Fibroblast of lung (primary cell): ENCODE results near the gene POT1. TPM values are rescaled to one million over a fixed set of nuclear protein-coding genes. Genes with fewer than 3 reads are reported as not detected.
A peak's percentile ranks its signal among the peaks of the same experiment; 100 is the strongest.

Source experiments
- DNase-seq, 2 donors: peaks; one replicate each; pipeline versions ENCODE4 v3.0.0 to v3.0.0-alpha.2; 2010; ENCODE audit warnings: low read depth in 2 of 2
- H2AFZ ChIP-seq: 2 replicates; pipeline ENCODE4 v1.5.1; 2012; ENCODE audit warnings: low read length, control low read depth, inconsistent platforms
- H3K27ac ChIP-seq: 2 replicates; pipeline ENCODE4 v1.5.1; 2011; ENCODE audit warnings: low read length, control low read depth; ENCODE audit not compliant: insufficient read depth
- H3K27me3 ChIP-seq: 2 replicates; pipeline ENCODE4 v1.5.1; 2011; ENCODE audit warnings: mild to moderate bottlenecking, low read length; ENCODE audit not compliant: control insufficient read depth, insufficient read depth
- H3K36me3 ChIP-seq: 2 replicates; pipeline ENCODE4 v1.5.1; 2011; ENCODE audit warnings: low read length; ENCODE audit not compliant: control insufficient read depth, insufficient read depth
- H3K4me1 ChIP-seq: 2 replicates; pipeline ENCODE4 v1.5.1; 2011; ENCODE audit warnings: low read length; ENCODE audit not compliant: control insufficient read depth, insufficient read depth; ENCODE audit errors: extremely low read depth
- H3K4me2 ChIP-seq: 2 replicates; pipeline ENCODE4 v1.5.1; 2011; ENCODE audit warnings: low read length, control low read depth; ENCODE audit not compliant: insufficient read depth; ENCODE audit errors: extremely low read depth
- H3K4me3 ChIP-seq, 4 experiments: fragments of 200-600 bp in 1 of 4; sonication (generic) in 1 of 4; replicated peaks in 1 of 4; 2 replicates each; pipeline ENCODE4 v1.5.1; 2011 to 2016; ENCODE audit warnings: low read length in 4 of 4, low read depth in 3 of 4, mild to moderate bottlenecking in 3 of 4, control low read depth in 2 of 4, inconsistent platforms in 1 of 4, mixed read lengths in 1 of 4; ENCODE audit not compliant: insufficient read depth in 1 of 4; ENCODE audit errors: control extremely low read depth in 1 of 4
- H3K79me2 ChIP-seq: 2 replicates; pipeline ENCODE4 v1.5.1; 2012; ENCODE audit warnings: mild to moderate bottlenecking, low read length, inconsistent platforms; ENCODE audit not compliant: control insufficient read depth, insufficient read depth
- H3K9ac ChIP-seq: 2 replicates; pipeline ENCODE4 v1.5.1; 2011; ENCODE audit warnings: mild to moderate bottlenecking, low read length, control low read depth; ENCODE audit not compliant: insufficient read depth
- H3K9me3 ChIP-seq: 2 replicates; pipeline ENCODE4 v1.5.1; 2012; ENCODE audit warnings: low read depth, low read length; ENCODE audit not compliant: control insufficient read depth, insufficient read depth
- H4K20me1 ChIP-seq: 2 replicates; pipeline ENCODE4 v1.5.1; 2011; ENCODE audit warnings: low read length; ENCODE audit not compliant: control insufficient read depth, insufficient read depth; ENCODE audit errors: extremely low read depth
- EZH2 ChIP-seq: IDR thresholded peaks from 2 replicates; pipeline ENCODE4 v1.5.1; 2012; ENCODE audit warnings: low read length, control low read depth, mild to moderate bottlenecking; ENCODE audit errors: missing control alignments
- polyA plus RNA-seq, 2 donors: library from polyadenylated mRNA; depleted of rRNA in 1 of 2; stranded (reverse) in 1 of 2; unstranded in 1 of 2; fragments of >200 nt; gene quantifications; 2 replicates each; pipeline ENCODE4 v1.2.1, GENCODE V29; 2011 to 2012; ENCODE audit warnings: missing spikeins in 1 of 2
- total RNA-seq: library from RNA; depleted of rRNA; stranded (reverse); fragments of >200 nt; gene quantifications from 2 replicates; pipeline ENCODE4 v1.2.1, GENCODE V29; 2014
- TF ChIP-seq, protein P1 (sequence below), 2 donors: IDR thresholded peaks in 1 of 2; conservative IDR thresholded peaks in 1 of 2; 1 replicate in 1 of 2; 2 replicates in 1 of 2; pipeline ENCODE4 v1.5.1; 2011 to 2012; ENCODE audit warnings: low read length in 2 of 2, control low read depth in 1 of 2, inconsistent platforms in 1 of 2, low read depth in 1 of 2, mild to moderate bottlenecking in 1 of 2

POT1 gene
- total and polyA plus RNA-seq, 2 donors (not counting 1 experiment from before 2014, with no cell fraction given) = 25.1 to 49.5 TPM

DNA sequence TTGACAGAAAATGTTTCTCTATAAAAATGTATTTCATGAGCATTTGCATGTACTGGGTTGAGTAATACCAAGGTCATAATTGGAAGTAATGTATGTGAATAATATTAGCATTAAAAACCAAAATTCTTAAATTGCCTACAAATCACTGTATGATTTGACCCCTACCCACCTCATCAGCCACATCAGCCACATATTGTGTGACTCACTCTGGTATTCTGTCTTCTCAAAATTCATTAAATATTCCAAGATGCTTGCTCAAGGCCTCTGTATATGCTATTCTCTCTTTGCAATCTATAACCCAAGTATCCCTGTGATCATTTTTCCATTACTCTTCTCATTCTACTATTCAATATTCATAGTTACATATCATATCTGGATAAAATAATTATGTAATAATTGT lies 21.4 kb downstream of the POT1 start:
- TF ChIP-seq EZH2 = no peak
- TF ChIP-seq, protein P1, sequence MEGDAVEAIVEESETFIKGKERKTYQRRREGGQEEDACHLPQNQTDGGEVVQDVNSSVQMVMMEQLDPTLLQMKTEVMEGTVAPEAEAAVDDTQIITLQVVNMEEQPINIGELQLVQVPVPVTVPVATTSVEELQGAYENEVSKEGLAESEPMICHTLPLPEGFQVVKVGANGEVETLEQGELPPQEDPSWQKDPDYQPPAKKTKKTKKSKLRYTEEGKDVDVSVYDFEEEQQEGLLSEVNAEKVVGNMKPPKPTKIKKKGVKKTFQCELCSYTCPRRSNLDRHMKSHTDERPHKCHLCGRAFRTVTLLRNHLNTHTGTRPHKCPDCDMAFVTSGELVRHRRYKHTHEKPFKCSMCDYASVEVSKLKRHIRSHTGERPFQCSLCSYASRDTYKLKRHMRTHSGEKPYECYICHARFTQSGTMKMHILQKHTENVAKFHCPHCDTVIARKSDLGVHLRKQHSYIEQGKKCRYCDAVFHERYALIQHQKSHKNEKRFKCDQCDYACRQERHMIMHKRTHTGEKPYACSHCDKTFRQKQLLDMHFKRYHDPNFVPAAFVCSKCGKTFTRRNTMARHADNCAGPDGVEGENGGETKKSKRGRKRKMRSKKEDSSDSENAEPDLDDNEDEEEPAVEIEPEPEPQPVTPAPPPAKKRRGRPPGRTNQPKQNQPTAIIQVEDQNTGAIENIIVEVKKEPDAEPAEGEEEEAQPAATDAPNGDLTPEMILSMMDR (conservative IDR thresholded peaks at IDR 0.05 in 1 of 2, IDR thresholded peaks at IDR 0.05 in 1 of 2; ENCODE audit: low read depth in 1 of 2, low read length in 2 of 2) = no peak

DNA sequence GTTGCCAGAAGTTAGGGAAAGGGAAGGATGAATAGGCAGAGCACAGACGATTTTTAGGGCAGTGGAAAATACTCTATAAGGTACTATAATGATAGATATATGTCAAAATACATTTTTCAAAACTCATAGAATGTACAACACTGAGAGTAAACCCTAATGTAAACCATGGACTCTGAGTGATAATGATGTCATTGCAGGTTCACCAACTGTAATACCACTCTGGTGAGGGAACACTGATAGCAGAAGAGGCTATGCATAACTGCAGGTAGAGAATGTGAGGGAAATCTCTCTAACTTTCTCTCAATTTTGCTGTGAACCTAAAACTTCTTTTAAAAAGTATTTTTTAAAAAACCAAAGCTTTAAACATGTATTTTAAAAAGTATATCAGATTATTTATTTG lies 22.1 kb downstream of the POT1 start:
- Histone ChIP-seq H3K4me2 (no peak overlapping the region), H3K9me3 (no peaks in the 10 kb centered on the region), H3K4me3 (no peak overlapping the region), H3K9ac (no peak overlapping the region), H3K27me3 (no peaks in the 10 kb centered on the region), H4K20me1 (peaks cover 1% of the 10 kb centered on the region), H3K27ac (no peak overlapping the region), H3K4me1 (no peaks in the 10 kb centered on the region), H3K79me2 (no peaks in the 10 kb centered on the region), H3K36me3 (no peaks in the 10 kb centered on the region), H2AFZ (no peak overlapping the region)
- TF ChIP-seq, protein P1 (conservative IDR thresholded peaks at IDR 0.05 in 1 of 2, IDR thresholded peaks at IDR 0.05 in 1 of 2; ENCODE audit: low read depth in 1 of 2, low read length in 2 of 2) = no peak
- TF ChIP-seq EZH2 = no peak
- peak in 1 of 2 donors; percentile 6 for DNase-seq

More for the DNA sequence above, 21.4 kb downstream of the POT1 start:
- H4K20me1 ChIP-seq = peaks cover 1% of the 10 kb centered on the region
- H3K4me2 ChIP-seq = no peak overlapping the region
- peak in 1 of 2 donors; percentile 59 for DNase-seq
- no peaks in the 10 kb centered on the region for H3K36me3 ChIP-seq
- no peak overlapping the region for H3K27ac ChIP-seq
- no peak overlapping the region for H3K4me3 ChIP-seq
- H3K9ac ChIP-seq = no peak overlapping the region
- H3K9me3 ChIP-seq = no peaks in the 10 kb centered on the region
- H3K27me3 ChIP-seq = no peaks in the 10 kb centered on the region
- H2AFZ ChIP-seq = no peak overlapping the region
- H3K4me1 ChIP-seq = no peaks in the 10 kb centered on the region
- no peaks in the 10 kb centered on the region for H3K79me2 ChIP-seq

- TF ChIP-seq, protein P1 (conservative IDR thresholded peaks at IDR 0.05 in 1 of 2, IDR thresholded peaks at IDR 0.05 in 1 of 2; ENCODE audit: low read depth in 1 of 2, low read length in 2 of 2) = no peak
- TF ChIP-seq EZH2 = no peak
- DNase-seq = no peak
- H3K27me3 ChIP-seq = no peaks in the 10 kb centered on the region
- no peak overlapping the region for H3K4me3 ChIP-seq
- no peak overlapping the region for H3K27ac ChIP-seq
- H3K9me3 ChIP-seq = no peaks in the 10 kb centered on the region
- H3K9ac ChIP-seq = no peak overlapping the region
- H3K79me2 ChIP-seq = no peaks in the 10 kb centered on the region
- no peaks in the 10 kb centered on the region for H4K20me1 ChIP-seq
- no peaks in the 10 kb centered on the region for H3K36me3 ChIP-seq
- H2AFZ ChIP-seq = no peak overlapping the region
- H3K4me1 ChIP-seq = no peaks in the 10 kb centered on the region
- no peak overlapping the region for H3K4me2 ChIP-seq
Measured at GRCh38 chr7:124898531-124898930, 31.1 kb downstream of the POT1 start.
